Stimulated activated CD8-positive, alpha-beta memory T cell treated with anti-CD3 and anti-CD28 coated beads, Interleukin-2, amount 100 ng/mL, for 48 hours (primary cell): ENCODE data around the gene NPB.
"Not testable (repeated sequence)": the region's sequence is repeated elsewhere in the genome, so short reads cannot be mapped to it uniquely, and the experiment has no call there.

Experiments used
- DNase-seq, 2 donors: peaks; one replicate each; pipeline ENCODE4 v3.0.0-alpha.2; 2020; ENCODE audit warnings: low read depth in 2 of 2

NPB gene

GRCh38 chr17:81911969-81912368 lies 9.9 kb downstream of the NPB start:
- no peak for DNase-seq

GRCh38 chr17:81912441-81913309 lies 10.6 kb downstream of the NPB start:
- no peak for DNase-seq

DNA sequence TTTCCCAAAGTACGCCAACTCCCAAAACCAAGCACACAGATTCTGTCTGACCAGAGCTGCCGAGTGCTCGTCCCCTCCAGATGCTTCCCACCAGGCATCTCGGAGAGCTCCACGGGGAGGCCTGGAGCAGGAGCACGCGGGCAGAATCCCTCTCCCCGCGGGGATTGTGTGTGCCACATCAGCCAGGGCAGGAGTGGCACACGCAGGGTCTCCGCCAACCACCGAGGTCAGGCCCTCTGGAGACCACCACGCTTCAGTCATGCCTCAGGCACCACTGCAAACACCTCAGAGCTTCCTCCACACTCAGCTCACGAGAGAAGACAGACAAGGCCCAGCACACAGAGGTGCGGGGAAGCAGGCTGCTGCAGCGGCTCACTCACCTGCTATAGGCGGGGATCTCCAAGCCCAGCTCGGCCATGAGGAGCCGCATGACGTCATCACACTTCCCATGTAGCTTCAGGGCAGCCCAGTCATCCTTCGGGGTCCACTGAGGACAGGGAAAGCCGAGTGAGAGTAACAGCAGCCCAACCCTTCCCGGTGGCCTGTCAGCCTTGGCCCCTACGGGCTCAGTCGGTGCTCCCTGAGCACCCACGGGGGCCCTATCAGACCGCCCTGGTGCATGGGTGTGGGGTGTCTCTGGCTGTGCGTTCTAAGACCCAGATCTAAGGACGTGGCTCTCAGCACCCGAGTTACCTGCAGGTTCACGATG lies 11.5 kb downstream of the NPB start:
- DNase-seq, result no peak

GRCh38 chr17:81914103-81914850 lies 12.2 kb downstream of the NPB start:
- DNase-seq, result no peak

GRCh38 chr17:81915331-81915730 lies 13.3 kb downstream of the NPB start:
- DNase-seq, result no peak

DNA sequence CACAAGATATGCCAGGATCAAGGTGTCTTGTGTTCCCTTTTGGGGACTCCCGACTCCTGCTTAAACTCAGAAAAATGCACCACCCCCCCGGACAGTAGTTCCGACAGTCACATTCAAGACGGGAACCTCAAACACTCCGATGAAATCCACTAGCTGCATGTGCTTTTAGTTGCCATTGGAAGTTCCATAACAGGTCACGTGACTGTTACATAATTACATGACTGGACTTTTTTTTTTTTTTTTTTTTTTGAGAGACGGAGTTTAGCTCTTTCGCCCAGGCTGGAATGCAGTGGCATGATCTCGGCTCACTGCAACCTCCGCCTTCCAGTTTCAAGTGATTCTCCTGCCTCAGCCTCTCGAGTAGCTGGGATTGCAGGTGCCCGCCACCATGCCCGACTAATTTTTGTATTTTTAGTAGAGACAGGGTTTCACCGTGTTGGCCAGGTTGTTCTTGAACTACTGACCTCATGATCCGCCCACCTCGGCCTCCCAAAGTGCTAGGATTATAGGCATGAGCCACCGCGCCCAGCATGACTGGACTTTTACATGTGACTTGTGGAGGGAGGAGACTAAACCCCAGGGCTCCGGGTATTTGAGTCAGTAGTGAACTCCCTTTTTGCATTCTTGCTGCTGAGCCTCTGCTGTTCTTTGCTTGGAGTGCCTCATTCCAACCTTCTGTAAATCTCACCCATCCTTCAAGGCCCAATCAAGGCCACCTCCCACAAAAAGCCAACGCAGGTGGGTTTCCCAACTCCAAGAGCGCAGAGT lies 14.4 kb downstream of the NPB start:
- no peak for DNase-seq

- peak; percentile 69 for DNase-seq
Observed at GRCh38 chr17:81917565-81918332, 15.7 kb downstream of the NPB start, which contains the start of gene SIRT7. TSS of gene SIRT7 (minus strand) at chr17:81918176. CDS start at chr17:81918131, 45 bp downstream.

DNA sequence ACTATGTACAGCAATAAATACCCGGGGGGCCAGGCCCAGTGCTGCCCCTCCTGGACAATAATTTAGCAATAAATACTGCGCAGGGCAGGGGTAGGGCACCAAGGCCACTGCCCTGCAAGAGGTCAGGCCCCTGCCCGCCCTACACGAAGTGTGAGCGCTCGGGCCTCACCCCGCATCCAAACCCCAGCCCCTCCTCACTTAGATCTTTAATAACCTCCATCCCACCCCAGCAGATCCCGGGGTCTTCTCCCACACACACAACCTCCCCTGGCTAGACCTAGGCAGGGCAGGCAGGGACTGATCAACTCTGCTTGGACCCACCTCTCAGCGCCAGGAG lies 16.3 kb downstream of the NPB start:
- DNase-seq, result not testable (repeated sequence)

DNA sequence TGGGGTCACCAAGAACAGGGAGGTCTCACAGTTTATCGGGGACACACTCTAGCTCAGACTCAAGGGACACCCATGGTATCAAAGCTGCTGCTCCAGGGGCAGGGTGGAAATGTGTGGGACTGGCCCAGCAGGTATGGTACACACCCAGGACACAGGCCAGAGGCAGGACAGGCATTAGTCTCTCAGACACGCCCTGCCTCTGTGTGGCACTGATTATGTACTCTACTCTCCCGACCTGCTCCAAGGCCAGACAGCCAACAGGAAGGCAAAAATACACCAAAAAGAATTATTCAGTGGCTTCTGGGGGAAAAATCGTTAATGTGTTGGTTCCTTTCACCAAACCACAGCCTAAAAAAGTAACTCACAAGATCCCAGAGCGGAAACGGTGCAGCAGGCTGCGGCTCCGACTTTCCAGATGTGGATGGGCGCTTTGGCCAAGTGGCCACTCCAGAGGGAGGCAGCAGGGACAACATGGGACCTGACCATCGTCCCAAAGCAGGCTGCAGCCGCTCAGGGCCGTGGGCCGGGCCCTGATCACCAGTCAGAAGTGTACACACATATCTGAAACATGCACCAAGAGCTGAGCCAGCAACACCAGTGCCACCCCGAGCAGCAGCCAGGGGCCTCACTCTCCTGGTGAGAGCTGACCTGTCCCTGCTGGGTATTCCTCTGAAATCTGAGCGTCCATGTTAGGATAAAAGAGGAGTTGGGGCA lies 17.0 kb downstream of the NPB start:
- DNase-seq, result no peak

DNA sequence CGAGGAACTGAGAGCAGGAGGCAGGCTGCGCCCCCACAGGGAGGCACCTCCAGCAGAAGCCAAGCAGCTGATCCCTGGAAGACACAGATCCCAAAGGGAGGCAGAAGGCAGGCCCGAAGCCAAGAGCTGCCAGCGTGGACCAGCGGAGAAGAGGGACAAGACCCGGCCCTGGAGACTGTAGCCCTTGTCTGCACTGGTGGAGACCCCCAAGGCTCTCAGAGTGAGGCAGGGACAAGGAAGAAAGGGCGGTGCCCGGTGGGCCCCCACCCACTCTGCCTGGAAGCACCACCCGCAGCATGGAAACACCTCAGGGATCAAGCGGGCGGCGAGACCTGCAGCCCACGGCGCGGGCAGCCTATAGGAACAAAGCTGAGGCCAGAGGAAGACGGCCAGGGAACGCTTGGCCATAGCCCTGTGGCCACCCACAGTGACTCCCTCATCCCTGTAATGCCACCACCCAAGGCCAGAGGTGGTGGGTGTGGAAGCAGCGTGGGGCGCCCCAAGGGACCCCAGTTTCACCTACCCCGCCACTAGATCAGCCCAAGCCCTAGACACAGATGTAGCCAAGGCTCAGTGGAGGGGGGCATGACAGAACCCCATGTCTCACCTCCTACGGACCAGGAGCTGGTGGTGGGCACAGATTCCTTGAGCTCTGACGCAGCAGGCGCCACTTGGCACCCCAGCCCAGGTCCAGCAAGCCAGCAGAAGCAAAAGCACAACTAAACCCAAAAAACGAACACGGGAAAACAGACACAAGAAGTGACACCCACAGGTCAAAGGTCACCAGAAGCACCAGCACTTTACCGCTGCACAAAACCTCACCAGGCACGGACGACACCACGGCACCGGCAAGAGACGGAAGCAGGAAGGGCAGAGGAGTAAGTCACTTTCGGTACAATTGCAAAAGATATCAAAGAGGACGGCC lies 18.8 kb downstream of the NPB start:
- no peak for DNase-seq

- DNase-seq, result no peak
Observed at GRCh38 chr17:81921537-81921862, 19.5 kb downstream of the NPB start.

DNA sequence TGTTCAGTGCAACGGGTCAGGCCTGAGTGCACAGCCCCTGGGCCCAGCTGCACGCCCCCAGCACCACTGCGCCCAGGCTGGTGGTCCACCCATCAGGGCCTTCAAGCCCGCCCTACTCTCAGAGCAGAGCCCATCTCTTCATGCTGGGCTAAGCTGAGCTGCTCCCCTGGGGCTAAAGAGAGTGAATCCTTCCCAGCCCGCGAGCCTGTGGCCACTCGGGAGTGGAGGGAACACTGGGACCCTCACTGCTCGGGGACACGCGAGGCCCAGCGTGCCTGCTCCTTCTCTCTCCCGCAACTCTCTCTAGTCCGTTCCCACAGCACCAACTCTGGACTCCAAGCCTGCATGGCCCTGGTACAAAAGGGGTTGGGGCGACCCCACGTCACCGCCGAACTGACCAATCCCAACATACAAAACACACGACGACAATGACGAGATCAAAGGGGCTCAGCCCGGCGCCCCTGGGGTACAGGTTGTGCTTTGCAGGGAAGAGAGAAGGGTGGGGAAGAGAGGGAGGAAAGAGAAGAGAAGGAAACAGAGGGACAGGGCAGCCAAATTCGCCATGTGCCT lies 20.0 kb downstream of the NPB start:
- DNase-seq, result no peak

DNA sequence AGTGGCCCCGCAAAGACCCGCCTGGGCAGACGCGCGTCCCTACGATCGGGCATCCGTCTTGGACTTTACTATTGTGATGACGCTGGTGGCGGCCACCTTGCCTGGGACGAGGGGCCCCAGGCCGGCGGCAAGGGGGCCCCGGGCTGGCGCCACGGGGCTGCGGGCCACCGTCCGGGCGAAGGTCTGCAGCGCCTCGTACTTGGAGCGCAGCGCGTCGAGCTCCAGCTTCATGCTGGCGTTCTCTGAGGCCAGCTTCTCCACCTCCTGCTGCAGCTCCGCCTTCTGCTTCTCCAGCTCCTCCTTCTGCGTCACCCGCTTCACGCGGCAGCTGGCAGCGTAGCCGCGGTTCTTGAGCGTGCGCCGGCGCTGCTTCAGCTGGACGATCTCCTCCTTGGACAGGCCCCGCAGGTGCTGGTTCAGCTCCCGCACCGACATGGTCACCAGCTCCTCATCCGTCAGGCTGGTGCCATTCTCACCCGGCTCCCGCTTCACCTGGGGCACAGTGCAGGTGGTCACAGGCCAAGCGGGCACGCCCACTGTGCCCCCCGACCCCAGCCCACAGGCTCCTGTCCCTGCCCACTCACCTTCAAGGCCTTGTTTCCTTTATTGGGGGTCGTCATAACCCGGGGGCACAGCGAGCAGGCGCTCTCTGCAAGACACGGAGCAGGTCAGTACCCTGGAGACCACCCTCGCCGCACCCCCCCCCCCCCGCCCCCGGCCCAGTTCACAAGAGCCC lies 20.7 kb downstream of the NPB start:
- DNase-seq, result no peak

DNA sequence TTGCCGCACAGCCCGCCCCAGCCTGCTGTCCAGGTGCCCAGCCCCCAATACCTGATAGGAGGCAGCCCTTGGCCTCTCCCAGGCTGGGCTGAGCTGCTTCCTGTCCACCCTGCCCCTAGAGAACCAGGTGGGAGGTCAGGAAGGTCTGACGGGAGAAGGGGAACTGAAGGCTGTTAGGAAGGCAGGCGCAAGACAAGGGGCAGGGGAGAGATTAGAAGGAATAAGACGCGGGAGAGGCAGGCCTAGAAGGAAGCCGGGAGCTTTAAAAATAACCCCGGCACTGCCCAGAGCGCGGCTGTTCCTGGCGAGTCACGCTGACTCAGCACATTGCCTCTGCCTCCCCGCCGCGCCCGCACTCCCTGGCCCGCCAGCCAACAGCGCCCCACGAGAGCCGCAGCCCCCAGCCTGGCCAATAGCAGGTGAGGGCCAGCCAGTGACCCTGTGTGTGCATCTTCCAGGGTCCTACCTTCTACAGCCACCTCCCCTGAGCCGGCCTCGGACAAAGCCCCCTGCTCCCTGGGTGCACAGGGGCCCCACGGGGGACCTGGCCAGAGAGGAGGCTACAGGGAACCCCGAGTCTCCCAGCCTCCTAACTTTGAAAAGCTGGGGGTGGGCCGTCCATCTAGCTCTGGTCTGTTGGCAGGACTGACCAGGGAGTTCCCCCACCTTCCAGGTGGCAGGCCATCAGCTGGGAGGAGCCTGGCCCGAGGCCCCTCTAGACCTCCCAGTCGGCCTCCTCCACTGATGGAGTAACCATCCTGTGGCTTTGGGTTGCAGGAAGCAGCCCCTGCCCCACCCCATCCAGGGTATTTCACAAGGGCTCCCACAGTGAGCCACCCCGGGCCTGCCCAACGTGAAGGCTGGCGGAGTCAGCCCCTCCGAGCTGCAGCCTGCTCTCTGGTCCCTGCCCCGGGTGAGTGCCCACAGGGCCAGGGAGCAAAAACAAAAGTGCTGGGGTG lies 21.5 kb downstream of the NPB start:
- DNase-seq, result no peak

DNA sequence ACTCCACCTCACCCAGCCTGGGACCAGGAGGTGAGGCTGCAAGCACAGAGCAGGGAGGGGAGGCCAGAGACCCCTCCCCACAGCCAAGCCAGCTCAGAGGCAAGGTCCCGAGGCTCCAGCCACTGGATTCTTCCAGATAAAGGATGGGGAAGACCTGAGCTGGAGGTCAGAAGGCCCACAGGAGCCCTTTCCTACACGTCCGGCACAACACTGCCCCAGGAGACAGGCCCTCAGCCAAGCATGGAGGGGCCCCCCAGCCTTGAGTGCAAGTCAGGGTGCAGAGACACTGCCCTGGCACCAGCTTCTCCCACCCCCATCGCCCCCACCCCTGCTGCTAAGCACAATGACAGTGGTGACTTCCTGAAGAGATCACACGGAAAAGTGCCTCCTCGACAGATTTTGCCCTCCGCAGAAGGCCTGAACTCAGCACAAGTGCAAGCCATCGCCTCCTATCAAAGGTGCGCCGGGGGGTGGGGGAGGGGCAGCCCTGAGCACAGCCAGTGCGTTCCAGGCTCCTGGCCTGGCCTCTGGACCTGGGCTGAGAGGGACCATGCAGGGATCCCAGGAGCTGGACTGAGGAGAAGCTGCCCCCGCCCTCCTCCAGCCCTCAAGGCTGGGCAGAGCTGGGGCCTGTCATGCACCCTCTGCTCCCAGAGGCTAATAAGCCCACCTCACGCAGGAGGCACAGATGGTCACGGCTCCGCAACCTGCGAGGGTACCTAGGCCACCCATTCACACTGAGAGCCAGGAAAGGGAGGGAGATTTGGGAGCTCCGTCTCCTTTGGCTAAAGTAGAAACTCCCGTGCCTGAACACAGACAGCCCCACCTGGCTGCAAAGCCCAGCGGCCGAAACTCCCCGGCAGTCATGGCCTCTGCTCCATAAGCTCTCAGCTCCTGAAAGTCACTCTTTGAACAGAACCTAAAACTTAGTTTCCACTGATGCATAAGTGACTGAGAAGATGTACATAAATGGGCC lies 22.8 kb downstream of the NPB start:
- DNase-seq, result no peak
